ENCODE results near the gene ELK4. TPM values are rescaled to one million over a fixed set of nuclear protein-coding genes. Genes with fewer than 3 reads are reported as not detected.

Gene ELK4
- total RNA-seq, 1 experiment from 2014 or later: 39.0 TPM

- ATAC-seq: no peak
- peaks cover 6% of the 10 kb centered on the region for H3K4me1 Mint-ChIP-seq
- no peak for DNase-seq (ENCODE audit: low spot score)
- TF ChIP-seq E2F1 (CRISPR knock-in tag; IDR thresholded peaks at IDR 0.05) (no peak), PRRX2 (CRISPR knock-in tag; IDR thresholded peaks at IDR 0.05) (no peak), SMAD3 (CRISPR knock-in tag; IDR thresholded peaks at IDR 0.05; ENCODE audit: borderline replicate concordance) (no peak), ZNF232 (CRISPR knock-in tag; IDR thresholded peaks at IDR 0.05) (no peak), NFE2L1 (CRISPR knock-in tag; IDR thresholded peaks at IDR 0.05) (no peak), MAX (CRISPR knock-in tag; IDR thresholded peaks at IDR 0.05) (no peak), ETV6 (CRISPR knock-in tag; IDR thresholded peaks at IDR 0.05) (no peak), IRF2 (CRISPR knock-in tag; IDR thresholded peaks at IDR 0.05; ENCODE audit: borderline replicate concordance, low read depth) (no peak), ZNF425 (CRISPR knock-in tag; conservative IDR thresholded peaks at IDR 0.05) (no peak), CREB1 (CRISPR knock-in tag; IDR thresholded peaks at IDR 0.05) (no peak), HMGXB4 (CRISPR knock-in tag; IDR thresholded peaks at IDR 0.05) (no peak), IRF1 (CRISPR knock-in tag; IDR thresholded peaks at IDR 0.05) (no peak), E2F4 (CRISPR knock-in tag; IDR thresholded peaks at IDR 0.05; ENCODE audit: borderline replicate concordance, low read depth) (no peak)
- ChIA-PET CTCF (interaction anchor here (1.2 to 2.4 kb wide), 10 partner anchors 8 to 390 kb away, joined by 6 to 50 read pairs (median 10); partner anchors contain the start of gene SLC45A3), POLR2A (interaction anchor here (0.7 to 1.3 kb wide), 2 partner anchors 45 to 289 kb away, joined by 5 to 9 read pairs; partner anchors contain the start of gene ELK4)
- H3K27me3 Mint-ChIP-seq (ENCODE audit: low read depth): peaks cover 10% of the 10 kb centered on the region
- no peaks in the 10 kb centered on the region for H3K9me3 Mint-ChIP-seq
- no peak overlapping the region for H3K27ac Mint-ChIP-seq
- no peak overlapping the region for H3K4me3 Mint-ChIP-seq
- no peaks in the 10 kb centered on the region for H3K36me3 Mint-ChIP-seq
Measured at GRCh38 chr1:205587581-205587980, 44.2 kb downstream of the ELK4 start.

- ChIA-PET CTCF (interaction anchor here (0.5 to 1.5 kb wide), 6 partner anchors 15 to 213 kb away, joined by 3 to 4 read pairs (median 3); no protein-coding TSS in a partner anchor), POLR2A (no interaction called here)
- Mint-ChIP-seq H3K36me3 (no peaks in the 10 kb centered on the region), H3K27ac (no peak overlapping the region), H3K27me3 (ENCODE audit: low read depth) (peaks cover 5% of the 10 kb centered on the region), H3K9me3 (no peaks in the 10 kb centered on the region), H3K4me3 (no peak overlapping the region), H3K4me1 (no peaks in the 10 kb centered on the region)
- DNase-seq (ENCODE audit: low spot score): no peak
- ATAC-seq: no peak
- no peak for TF ChIP-seq FOXK1 (CRISPR knock-in tag; IDR thresholded peaks at IDR 0.05)
- no peak for TF ChIP-seq TEAD1 (CRISPR knock-in tag; IDR thresholded peaks at IDR 0.05)
- no peak for TF ChIP-seq NR2C2 (CRISPR knock-in tag; IDR thresholded peaks at IDR 0.05)
Measured at GRCh38 chr1:205585835-205586785, 45.7 kb downstream of the ELK4 start.

Data from WTC11 (cell line).